Mammary epithelial cell (primary cell): ENCODE data around the gene AK3.

Source experiments
- CTCF ChIP-seq, 2 donors: IDR thresholded peaks in 1 of 2; conservative IDR thresholded peaks in 1 of 2; 2 replicates each; pipeline ENCODE4 v1.5.1; 2011 to 2012; ENCODE audit warnings: inconsistent platforms in 2 of 2, low read length in 2 of 2, mild to moderate bottlenecking in 2 of 2, control low read depth in 1 of 2, low read depth in 1 of 2; ENCODE audit not compliant: insufficient read depth in 1 of 2; ENCODE audit errors: extremely low read depth in 1 of 2
- EZH2 ChIP-seq: IDR thresholded peaks from 2 replicates; pipeline ENCODE4 v1.6.1; 2012; ENCODE audit warnings: low read length, inconsistent platforms, borderline replicate concordance

- no peak for TF ChIP-seq CTCF (conservative IDR thresholded peaks at IDR 0.05 in 1 of 2, IDR thresholded peaks at IDR 0.05 in 1 of 2; ENCODE audit: extremely low read depth in 1 of 2, insufficient read depth in 1 of 2, low read depth in 1 of 2, low read length in 2 of 2)
- TF ChIP-seq EZH2, result no peak
Measured at GRCh38 chr9:4669890-4670289, 71.1 kb downstream of the AK3 start.
